GM12875 (cell line): ENCODE data around the gene UBP1.

ENCODE experiments used
- H3K4me3 ChIP-seq: one replicate; pipeline ENCODE4 v1.5.1; 2011; ENCODE audit warnings: low read depth, low read length, control low read depth
- CTCF ChIP-seq: IDR thresholded peaks from 2 replicates; pipeline ENCODE4 v1.5.1; 2011; ENCODE audit warnings: low read depth, mild to moderate bottlenecking, control low read depth, inconsistent platforms, low read length, moderate library complexity, borderline replicate concordance; ENCODE audit not compliant: insufficient read depth

UBP1 gene

GRCh38 chr3:33401781-33402180 is 38.4 kb downstream of the UBP1 start:
- no peak for TF ChIP-seq CTCF
- no peak overlapping the region for H3K4me3 ChIP-seq

- no peak for TF ChIP-seq CTCF
- H3K4me3 ChIP-seq = no peak overlapping the region
Observed at GRCh38 chr3:33398410-33398809, 41.8 kb downstream of the UBP1 start.

GRCh38 chr3:33395900-33396299 is 44.3 kb downstream of the UBP1 start:
- H3K4me3 ChIP-seq = no peak overlapping the region
- no peak for TF ChIP-seq CTCF

- H3K4me3 ChIP-seq = no peak overlapping the region
- no peak for TF ChIP-seq CTCF
Observed at GRCh38 chr3:33394403-33395054, 45.7 kb downstream of the UBP1 start.

GRCh38 chr3:33392703-33393125 is 47.5 kb downstream of the UBP1 start:
- H3K4me3 ChIP-seq = no peak overlapping the region
- TF ChIP-seq CTCF = no peak

- no peak overlapping the region for H3K4me3 ChIP-seq
- TF ChIP-seq CTCF = no peak
Observed at GRCh38 chr3:33392144-33392543, 48.1 kb downstream of the UBP1 start.

GRCh38 chr3:33391255-33391995 is 48.8 kb downstream of the UBP1 start:
- no peak for TF ChIP-seq CTCF
- H3K4me3 ChIP-seq = no peak overlapping the region
